ENCODE measurements around the gene CYP2C18.
"Not testable (repeated sequence)": the region's sequence is repeated elsewhere in the genome, so short reads cannot be mapped to it uniquely, and the experiment has no call there.

CYP2C18 gene

DNA sequence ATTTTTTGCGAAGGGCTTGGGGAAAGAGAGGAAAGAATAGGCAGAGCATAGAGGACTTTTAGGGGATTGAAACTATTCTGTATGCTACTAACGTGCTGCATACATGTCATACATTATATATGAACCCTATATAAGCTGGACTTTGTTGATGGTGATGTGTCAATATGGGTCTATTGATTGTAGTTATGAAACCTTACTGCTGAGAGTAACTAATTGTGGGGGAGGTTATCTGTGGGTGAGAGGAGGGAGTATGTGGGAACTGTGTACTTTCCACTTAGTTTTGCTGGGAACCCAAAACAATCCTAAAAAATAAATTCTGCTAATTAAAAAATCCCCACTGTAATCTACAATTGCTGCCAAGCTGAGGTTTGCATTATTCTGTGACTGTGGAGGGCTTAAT, 63.6 kb downstream of the CYP2C18 start:
- no peak for DNase-seq (ENCODE audit: low read depth)

- DNase-seq (ENCODE audit: low read depth), result no peak
Measured at GRCh38 chr10:94747838-94748237, 64.3 kb downstream of the CYP2C18 start.

GRCh38 chr10:94757916-94758315, 74.4 kb downstream of the CYP2C18 start:
- no peak for DNase-seq (ENCODE audit: low read depth)

GRCh38 chr10:94760586-94761178, 77.2 kb downstream of the CYP2C18 start:
- DNase-seq (ENCODE audit: low read depth), result no peak

DNA sequence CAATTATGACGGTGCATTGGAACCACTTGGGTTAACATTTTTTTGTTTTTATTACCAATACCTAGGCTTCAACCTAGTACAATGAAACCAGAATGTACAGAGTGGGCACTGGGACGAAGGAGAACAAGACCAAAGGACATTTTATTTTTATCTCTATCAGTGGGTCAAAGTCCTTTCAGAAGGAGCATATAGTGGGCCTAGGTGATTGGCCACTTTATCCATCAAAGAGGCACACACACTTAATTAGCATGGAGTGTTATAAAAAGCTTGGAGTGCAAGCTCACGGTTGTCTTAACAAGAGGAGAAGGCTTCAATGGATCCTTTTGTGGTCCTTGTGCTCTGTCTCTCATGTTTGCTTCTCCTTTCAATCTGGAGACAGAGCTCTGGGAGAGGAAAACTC, 78.9 kb downstream of the CYP2C18 start, which contains the start of gene CYP2C19:
TSS of gene CYP2C19 (plus strand) at position 289 of the 400 bp plus-strand sequence. CDS start at position 314, 25 bp downstream.
- DNase-seq (ENCODE audit: low read depth), result no peak

GRCh38 chr10:94775425-94775824, 91.9 kb downstream of the CYP2C18 start:
- DNase-seq (ENCODE audit: low read depth), result not testable (repeated sequence)

- no peak for DNase-seq (ENCODE audit: low read depth)
Measured at GRCh38 chr10:94777886-94778458, 94.4 kb downstream of the CYP2C18 start.

- no peak for DNase-seq (ENCODE audit: low read depth)
Measured at GRCh38 chr10:94780844-94781243, 97.3 kb downstream of the CYP2C18 start.

- no peak for DNase-seq (ENCODE audit: low read depth)
Measured at GRCh38 chr10:94784256-94784655, 100.7 kb downstream of the CYP2C18 start.

DNA sequence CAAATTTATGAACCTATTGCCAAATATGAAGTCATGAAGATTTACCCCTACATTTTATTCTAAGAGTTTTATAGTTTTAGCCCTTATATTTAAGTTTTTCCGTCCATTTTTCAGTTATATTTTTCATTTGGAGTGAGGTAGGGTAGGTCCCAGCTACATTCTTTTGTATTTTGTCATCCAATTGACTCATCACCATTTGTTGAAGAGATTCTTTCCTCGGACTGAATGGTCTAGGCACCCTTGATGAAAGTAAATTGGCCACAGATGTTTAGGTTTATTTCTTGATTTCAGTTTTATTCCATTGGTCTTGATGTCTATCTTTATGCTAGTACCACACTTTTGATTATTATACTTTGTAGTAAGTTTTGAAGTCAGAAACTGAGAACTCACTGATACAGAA, 101.7 kb downstream of the CYP2C18 start:
- DNase-seq (ENCODE audit: low read depth), result no peak
